Stimulated activated CD4-positive, alpha-beta T cell treated with anti-CD3 and anti-CD28 coated beads, Interleukin-1b, Interleukin-23, amount 100 ng/mL, for 4 hours (primary cell): Measurements from ENCODE around the gene GAS7.

Experiments
- DNase-seq, 2 donors: peaks; one replicate each; pipeline ENCODE4 v3.0.0-alpha.2; 2020; ENCODE audit warnings: low read depth in 2 of 2

Gene GAS7

DNA sequence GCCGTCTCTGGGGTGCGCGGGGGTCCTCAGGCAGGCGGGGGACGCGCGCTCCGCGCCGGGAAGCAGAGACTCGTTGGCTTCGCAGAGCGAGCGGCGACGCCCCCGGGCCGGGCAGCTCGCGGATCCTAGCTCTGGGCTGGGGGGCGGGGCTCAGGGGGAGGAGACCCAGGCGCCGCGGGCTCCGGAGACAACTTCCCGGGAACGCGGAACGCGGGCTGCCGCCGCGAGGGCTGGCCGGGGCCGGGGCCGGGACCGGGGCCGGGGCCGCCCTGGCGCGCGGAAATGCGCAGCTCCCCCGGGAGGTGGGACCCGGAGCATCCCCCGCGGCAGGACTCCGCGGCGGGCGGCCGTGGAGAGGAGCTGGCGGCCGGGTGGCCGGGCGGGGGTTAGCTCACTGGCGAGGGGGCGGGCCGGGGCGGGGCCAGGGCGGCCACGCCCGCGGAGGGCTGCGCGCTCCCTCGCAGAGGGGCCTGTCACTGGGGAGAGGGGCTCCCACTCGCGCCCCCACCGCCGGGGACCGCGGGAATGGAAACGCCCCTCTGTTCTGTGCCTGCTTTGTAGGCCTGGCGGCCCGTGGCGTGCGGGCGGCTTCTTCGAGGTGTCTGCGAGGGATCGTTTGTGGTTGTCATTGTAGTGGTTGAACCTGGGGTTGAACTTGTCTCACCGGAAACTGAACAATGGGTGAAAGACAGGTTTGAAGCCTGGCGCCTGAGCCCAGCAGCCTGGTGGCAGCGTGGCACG is at the start of gene GAS7:
Gene GAS7, minus strand, starts transcription at position 98 of the 741 bp plus-strand sequence.
- DNase-seq: peak in 1 of 2 donors; percentile 12

- DNase-seq: no peak
Measured at GRCh38 chr17:10247810-10248209, 49.4 kb upstream of the GAS7 start.

- DNase-seq: no peak
Measured at GRCh38 chr17:10243883-10244844, 45.8 kb upstream of the GAS7 start.

DNA sequence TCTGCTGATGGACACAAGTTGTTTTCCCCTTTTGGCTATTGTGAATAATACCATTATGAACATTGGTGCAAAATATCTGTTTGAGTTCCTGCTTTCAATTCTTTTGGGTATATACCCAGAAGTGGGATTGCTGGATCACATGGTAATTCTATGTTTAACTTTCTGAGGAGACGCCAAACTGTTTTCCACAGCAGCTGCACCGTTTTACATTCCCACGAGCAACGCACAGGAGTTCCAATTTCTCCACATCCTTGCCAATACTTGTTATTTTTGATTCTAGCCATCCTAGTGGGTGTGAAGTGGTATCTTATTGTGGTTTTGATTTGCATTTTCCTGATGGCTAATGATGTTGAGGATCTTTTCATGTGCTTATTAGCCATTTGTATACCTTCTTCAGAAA is 43.4 kb upstream of the GAS7 start:
- no peak for DNase-seq

DNA sequence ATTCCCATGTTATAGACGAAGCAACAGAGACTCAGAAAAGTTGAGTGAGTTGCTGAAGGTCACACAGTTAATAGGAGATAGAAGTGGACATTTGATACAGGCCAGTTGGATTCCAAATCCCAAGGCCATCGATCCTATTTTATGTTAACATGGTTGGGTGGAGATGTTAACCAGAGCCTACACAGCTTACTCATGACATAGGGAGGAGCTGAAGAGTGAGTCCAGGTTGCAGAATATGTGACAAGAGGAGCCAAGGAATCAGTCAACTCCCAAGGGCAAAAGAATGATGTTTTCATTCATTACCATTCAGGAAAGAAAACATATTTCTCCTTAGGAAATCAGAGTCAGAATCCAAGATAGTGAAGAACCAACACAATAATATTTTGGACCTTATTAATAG is 40.3 kb upstream of the GAS7 start:
- DNase-seq: no peak

DNA sequence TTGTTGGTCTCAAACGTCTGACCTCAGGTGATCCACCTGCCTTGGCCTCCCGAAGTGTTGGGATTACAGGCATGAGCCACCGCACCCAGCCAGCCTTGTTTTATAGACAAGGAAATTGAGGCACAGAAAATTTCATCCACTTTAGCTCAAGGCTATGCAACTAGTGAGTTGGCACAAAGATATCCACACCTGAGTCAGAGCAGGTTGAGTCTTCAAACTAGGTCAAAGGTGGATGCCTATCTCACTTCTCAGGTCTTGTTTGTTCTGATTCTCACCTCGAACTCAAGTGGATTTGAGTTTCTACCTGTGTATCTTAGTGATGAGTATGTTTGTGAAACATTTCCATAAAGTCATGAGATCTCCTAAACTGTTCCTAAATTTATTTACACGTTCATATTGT is 35.6 kb upstream of the GAS7 start:
- DNase-seq: no peak

- no peak for DNase-seq
Measured at GRCh38 chr17:10233161-10233560, 34.8 kb upstream of the GAS7 start.

- DNase-seq: no peak
Measured at GRCh38 chr17:10229181-10229580, 30.8 kb upstream of the GAS7 start.

DNA sequence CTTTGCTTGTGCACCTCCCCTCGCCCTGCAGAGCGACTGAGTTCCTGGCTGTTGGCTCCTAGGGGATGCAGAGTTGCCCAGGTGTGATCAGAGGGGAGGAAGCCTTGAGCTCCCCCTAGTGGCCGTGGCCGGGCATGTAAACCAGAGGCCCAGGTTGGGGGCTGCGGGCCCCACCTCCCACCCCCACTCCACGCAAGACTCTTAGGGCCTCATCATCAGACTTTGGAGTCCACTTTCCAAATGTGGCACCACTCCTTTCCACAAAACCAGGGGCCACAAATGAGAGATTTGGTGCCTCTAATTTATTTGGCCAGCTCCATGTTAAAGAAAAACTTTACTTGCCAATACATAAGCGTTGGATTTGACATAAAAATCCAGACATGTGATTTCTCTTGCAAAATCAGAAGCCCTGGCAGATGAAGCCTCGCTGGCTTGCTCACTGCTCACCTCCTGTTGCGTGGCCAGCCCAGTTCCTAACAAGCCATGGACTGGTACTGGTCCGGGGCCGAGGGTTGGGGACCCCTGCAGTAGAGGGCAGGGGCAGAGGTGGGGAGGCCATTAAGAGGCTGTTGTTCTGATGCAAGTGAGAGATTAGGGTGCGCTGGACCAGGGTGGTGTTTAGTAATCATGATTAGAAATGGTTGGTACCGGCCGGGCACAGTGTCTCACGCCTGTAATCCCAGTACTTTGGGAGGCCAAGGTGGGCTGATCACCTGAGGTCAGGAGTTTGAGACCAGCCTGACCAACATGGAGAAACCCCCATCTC is 28.7 kb upstream of the GAS7 start:
- peak; percentile 6 to 26 for DNase-seq

- no peak for DNase-seq
Measured at GRCh38 chr17:10224582-10225195, 26.3 kb upstream of the GAS7 start.

DNA sequence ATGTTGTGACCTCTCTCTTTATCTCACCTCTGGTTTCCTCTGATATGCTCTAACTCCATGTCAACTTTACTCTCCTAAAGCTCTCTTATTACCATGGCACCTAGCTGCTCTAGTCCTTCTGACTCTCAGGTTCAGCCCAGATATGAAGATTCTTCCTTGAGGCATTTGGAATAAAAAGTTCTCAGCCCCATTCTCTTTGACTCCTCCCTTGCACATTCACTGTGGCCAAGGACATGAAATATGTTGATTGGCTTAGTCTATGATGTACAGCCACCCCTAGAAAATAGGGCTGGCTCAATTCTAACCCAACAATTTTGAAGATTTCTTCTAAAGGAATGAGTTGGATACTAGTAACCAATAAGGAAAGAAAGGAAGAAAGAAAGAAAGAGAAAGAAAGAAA is 20.8 kb upstream of the GAS7 start:
- DNase-seq: no peak

GRCh38 chr17:10217916-10218315 is 19.5 kb upstream of the GAS7 start:
- DNase-seq: no peak

- no peak for DNase-seq
Measured at GRCh38 chr17:10216213-10216938, 18.0 kb upstream of the GAS7 start.

GRCh38 chr17:10215286-10215685 is 16.9 kb upstream of the GAS7 start:
- no peak for DNase-seq

GRCh38 chr17:10211666-10212065 is 13.3 kb upstream of the GAS7 start:
- DNase-seq: no peak

DNA sequence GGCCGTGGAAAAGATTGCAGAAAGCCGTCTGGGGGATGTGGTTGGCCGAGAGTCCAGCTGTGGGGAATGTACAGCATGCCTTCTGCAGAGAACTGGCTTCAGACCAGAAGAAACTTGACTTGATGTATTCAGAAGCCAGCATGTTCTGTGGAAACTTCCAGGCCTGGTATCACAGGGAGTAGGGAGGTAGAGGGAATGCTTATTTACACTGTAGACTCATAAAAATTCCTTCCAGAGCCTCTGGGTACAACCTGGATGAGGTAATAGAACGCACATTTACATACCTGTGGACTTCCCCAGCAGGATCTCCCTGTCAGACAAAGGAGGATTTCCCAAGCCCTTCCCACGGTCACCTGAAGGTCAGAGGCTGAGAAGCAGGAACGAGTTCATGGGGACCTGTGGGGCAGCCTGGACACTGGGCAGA is 11.8 kb upstream of the GAS7 start:
- no peak for DNase-seq

GRCh38 chr17:10208604-10209193 is 10.3 kb upstream of the GAS7 start:
- DNase-seq: no peak

DNA sequence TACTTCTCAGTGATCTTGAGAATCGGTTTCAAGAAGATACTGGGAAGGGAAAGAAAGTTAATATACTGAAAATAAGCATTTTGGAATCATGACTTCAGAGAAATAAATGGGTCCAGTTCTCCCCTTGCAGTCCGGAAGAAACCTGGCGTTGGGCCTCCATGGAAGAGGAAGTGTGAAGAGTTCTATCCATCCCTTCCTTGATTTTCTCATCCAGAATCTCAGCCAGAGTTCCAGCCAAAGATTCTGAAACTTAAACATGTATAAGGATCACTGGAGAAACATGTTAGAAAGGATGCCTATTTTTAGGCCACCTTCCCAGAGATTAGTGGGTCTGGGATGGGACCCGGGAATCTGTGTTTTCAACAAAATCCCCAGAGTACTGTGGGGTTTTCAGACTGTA is 8.7 kb upstream of the GAS7 start:
- no peak for DNase-seq

DNA sequence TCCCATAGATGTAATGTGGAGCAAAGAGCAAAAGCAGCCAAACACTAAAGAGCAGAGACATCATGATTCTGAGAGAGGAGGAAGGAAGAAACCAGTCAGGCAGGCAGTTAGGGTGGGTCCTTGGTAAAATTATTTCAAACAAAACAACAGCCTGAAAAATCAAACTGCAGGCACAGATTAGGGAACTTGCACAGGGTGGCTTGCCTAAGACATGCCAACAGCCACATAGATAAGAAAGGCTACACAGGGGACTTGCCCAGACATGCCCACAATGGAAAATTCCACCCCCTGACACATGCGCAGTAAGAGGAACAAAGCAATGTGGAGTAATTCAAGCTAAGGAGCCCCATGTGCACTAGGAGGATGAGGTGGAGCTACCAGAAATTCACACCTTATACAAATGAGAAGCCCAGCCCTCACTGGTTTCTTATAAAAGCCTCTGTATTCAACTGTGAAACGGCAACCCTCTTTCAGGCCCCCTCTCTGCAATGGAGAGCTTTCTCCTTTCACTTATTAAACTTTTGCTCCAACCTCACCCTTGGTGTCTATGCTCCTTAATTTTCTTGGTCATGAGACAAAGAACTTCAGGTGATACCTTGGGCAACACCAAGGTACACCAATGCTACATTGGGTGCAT is 7.3 kb upstream of the GAS7 start:
- DNase-seq: no peak

DNA sequence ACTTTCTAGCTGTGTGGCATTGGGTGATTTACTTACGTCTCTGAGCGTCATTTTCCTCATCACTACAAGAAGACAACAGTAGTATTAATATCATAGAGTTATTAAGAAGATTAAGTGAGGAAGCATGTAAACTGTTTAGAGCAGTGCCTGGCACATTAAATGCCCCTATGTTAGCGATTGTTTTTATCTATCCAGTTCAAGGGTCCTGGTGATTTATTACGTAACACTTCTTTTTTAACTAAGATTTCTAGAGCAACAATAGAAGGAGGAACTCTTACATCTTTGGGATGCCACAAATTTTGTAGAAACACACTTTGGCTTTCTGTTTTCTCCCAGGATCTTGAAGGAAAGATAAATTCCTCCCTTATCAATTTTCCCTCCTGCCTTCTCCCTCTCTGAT is 3.3 kb upstream of the GAS7 start:
- no peak for DNase-seq
